HG03064 (cell line): ENCODE results near the gene KIF26B.
"Not testable (repeated sequence)": the region's sequence is repeated elsewhere in the genome, so short reads cannot be mapped to it uniquely, and the experiment has no call there.

Source experiments
- ATAC-seq: cut with Tn5 transposase; IDR thresholded peaks from one replicate; pipeline ENCODE4 v1.9.1; 2021; ENCODE audit warnings: low read depth; ENCODE audit not compliant: unreplicated experiment

The KIF26B gene

GRCh38 chr1:245657371-245657770 lies 502.6 kb downstream of the KIF26B start:
- no peak for ATAC-seq

DNA sequence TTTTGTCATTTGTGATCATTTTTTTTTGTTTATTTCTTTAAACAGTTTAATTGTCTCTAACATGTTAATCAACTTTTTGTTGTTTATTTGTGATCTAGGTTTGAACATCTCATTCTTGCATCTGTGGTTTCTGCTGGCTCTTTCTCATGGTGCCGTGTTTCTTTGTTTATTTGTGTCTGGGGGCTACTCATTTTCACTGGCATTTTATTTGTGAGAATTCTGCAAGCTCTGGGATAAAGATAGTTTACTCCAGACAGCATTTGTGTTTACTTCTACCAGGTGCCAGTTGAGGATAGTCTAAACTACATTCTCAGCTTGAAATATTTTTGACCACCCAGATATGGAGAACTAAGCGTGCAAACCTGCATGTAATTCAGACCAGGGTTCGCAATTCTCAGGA lies 508.6 kb downstream of the KIF26B start:
- no peak for ATAC-seq

- ATAC-seq: no peak
Measured at GRCh38 chr1:245663841-245664240, 509.1 kb downstream of the KIF26B start.

GRCh38 chr1:245666412-245666811 lies 511.6 kb downstream of the KIF26B start:
- no peak for ATAC-seq

GRCh38 chr1:245671349-245671748 lies 516.6 kb downstream of the KIF26B start:
- ATAC-seq: no peak

GRCh38 chr1:245671966-245672767 lies 517.4 kb downstream of the KIF26B start:
- ATAC-seq: no peak

GRCh38 chr1:245672836-245673656 lies 518.3 kb downstream of the KIF26B start:
- ATAC-seq: not testable (repeated sequence)

DNA sequence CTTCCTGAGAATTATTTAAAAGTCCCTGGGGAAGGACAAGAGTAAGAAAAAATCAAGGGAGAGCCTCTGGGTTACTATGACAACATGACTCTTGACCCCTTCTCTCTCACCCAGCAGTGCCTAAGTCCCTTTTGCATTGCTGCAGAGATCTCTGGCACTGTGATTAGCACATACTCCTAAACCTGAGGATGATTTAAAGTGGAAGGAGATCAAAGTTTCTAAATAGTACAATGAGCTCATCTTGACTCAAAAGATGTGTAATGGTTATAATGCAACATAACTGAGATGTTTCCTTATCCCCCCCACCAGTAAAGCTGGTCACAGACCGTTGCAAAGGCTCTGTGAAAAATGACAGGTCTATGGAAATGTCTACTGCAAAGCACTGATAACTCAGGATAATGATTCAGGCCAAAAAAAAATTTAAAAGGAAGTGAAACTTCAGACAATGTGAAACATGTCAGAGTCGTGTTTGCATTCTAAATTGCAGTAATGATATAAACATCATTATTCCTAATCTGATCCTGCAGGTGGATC lies 519.2 kb downstream of the KIF26B start:
- no peak for ATAC-seq

GRCh38 chr1:245677461-245678240 lies 522.9 kb downstream of the KIF26B start:
- ATAC-seq: no peak

- ATAC-seq: no peak
Measured at GRCh38 chr1:245678860-245679411, 524.2 kb downstream of the KIF26B start.

DNA sequence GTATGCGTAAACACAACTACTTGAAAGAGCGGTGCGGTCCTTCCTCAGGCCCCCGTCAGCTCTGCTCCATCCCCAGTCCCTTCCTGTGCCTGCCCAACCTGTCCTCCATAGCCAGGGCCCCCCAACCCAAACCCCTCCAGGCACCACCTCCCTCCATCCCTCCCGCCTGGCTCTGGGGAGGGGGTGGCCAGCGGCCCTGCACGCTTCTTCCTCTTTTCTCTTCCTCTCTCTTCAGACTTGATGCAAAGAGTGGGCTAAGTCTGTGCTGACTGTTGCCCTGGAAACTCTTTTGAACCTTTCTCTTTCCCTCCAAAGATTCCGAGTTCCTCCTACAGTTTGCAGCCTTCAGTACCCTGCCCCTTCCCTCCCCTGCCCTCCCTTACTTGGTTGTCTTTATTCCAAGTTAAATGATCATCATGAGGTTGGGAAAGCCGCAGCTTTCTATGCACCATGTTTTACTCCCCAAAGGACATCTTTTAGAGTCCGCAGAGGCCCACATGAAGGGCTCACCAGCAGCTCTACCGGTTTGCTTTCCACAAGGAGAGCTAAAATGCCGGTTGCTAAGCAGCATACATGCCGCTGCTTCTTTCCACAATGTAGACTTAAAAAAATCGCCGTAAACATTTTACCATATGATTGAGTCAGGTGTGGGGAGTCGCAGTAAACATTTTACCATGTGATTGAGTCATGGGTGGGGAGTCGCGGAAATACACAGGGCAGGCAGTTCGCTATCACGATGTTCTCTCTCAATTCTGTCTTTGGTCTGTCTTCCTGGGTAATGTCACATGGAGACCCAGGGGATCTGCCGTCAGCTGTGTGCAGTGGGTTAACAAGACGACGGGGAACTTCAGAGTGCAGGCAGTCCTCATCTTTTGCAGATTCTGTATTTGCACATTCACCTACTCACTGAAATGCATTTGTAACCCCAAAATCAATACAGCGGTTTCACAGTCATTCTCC lies 525.3 kb downstream of the KIF26B start:
- ATAC-seq: no peak

DNA sequence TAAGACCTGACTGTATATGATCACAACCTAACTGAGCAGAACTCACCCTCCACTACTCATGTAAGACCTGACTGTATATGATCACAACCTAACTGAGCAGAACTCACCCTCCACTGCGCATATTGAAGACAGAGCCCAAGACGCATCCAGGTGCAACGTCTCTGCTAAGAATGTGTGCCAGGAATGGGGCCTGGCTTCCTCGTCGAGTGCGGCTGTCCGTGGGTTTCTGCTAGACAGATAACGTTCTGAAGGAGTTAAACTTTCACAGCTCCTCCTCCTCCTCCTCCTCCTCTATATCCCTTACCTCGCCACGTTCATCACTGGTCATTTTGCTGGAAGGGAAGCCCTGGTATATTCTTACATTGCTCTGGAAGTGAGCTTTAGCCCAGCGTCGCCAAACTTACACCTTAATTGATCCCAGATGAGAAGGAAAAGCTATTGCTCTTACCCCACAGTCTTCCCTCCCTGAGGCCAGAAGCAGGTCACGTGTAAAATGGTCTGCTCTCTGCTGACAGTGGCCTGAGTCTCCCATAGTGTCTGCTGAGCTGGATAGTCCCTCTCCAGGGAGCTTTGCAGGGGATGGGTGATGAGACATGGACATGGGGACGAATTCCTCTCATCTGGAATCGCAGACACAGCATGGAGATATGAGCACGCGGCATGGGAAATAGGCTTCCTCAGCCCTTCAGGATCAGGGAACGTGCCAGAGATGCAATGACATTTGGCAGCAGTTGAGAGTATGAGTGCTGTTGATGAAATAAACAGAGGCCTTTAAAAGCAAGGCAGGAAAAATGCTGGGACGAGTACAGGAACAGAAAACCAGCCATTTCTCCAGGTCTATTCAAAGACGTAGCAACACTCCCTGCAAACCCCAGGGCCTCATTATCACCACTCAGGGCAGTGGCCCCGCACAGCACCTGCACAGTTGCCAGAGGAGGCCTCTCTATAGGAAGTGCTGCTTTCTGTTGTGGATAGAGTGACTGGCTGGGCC lies 528.1 kb downstream of the KIF26B start:
- ATAC-seq: no peak

DNA sequence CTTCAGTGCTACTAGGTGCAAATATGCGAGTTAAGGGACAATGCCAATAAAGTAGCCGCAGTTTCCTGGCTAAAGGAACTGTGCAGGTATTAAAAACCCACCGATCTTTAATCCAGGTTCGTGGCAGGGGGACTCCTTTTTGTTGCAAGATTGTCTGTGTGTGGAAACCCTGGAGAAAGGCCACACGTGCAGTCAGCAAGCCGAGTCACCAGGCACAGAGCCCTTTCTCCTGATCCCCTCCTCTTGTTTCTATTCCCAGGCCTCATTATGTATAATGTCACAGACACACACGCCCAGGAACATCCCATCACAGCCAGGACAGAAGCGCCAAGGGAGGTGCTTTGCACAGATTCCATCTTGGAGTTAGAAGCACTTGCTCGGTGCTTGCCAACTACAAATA lies 528.9 kb downstream of the KIF26B start:
- ATAC-seq: no peak

DNA sequence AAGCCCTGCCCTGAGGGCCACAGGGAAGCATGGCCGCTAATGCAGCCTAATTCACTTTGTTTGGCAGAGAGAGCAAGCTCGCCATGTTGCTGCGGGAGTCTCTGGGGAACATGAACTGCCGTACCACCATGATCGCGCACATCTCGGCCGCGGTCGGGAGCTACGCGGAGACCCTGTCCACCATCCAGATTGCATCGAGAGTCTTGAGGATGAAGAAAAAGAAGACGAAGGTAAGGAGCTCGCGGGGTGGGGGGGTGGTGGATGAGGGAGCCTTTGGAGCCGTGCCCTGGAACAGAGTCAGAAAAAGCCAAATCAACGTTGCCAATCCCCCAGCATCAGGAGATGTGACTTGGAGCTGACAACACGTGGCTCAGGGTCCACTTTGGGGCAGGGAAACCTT lies 529.4 kb downstream of the KIF26B start:
- no peak for ATAC-seq

- ATAC-seq: no peak
Measured at GRCh38 chr1:245684571-245684970, 529.8 kb downstream of the KIF26B start.

DNA sequence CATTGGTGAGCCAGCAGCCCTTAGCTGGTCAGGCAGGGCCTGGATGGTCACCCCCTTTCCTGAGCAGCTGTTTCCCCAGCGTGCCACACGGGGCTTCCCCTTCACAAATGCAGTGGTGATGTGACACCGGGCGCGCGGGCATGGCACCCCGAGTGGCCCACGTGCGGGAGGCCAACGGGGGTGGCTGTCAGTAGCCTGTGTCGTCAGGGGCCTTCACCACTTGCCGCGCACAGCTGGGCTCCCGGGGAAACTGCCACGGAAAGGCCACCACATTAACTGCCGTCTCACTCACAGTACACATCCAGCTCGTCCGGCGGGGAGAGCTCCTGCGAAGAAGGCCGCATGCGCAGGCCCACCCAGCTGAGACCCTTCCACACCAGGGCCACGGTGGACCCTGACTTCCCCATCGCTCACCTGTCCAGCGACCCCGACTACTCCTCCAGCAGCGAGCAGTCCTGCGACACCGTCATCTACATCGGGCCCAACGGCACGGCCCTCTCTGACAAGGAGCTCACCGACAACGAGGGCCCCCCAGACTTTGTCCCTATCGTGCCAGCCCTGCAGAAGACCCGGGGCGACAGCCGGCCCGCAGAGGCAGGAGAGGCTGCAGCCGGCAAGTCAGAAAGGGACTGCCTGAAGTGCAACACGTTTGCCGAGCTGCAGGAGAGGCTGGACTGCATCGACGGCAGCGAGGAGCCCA lies 530.5 kb downstream of the KIF26B start:
- no peak for ATAC-seq

- ATAC-seq: no peak
Measured at GRCh38 chr1:245686006-245686405, 531.2 kb downstream of the KIF26B start.
